ENCODE results near the gene ZNF831.

DNA sequence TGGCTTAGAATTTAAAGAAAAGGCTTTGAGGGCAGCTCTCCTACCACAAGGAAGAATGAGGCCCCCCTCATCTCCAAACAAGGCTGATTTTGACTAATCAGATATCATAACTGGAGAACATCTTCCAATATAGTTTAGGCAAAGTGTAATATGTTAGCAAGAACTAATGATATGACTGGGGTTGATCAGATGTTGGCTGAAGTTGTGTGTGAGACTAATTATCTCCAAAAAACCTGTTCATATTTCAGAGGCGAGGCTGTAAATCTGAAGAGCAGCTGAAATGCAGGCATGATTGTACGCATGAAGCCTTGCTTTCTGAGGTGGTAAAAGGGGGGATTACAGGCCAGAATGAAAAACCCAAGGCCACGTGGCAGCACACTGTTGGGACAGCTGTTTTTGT, 16.0 kb upstream of the ZNF831 start:
- no peak for TF ChIP-seq NFIC (IDR thresholded peaks at IDR 0.05; ENCODE audit: low read depth, low read length)
- no peak for TF ChIP-seq MYC (IDR thresholded peaks at IDR 0.05; ENCODE audit: insufficient read depth, insufficient read length, insufficient replicate concordance, low read length, severe bottlenecking)

Data from GM12878 (cell line).